OCI-LY7 (cell line): ENCODE data around the gene NWD2. TPM values are rescaled to one million over a fixed set of nuclear protein-coding genes. Genes with fewer than 3 reads are reported as not detected.
"Not testable (repeated sequence)": the region's sequence is repeated elsewhere in the genome, so short reads cannot be mapped to it uniquely, and the experiment has no call there.

Experiments used
- Bru-seq: library from RNA; stranded (reverse); fragments of 400-500 nt; gene quantifications from one replicate; lab custom pipeline; 2021; lab: Mats Ljungman, UMichigan
- BruChase-seq, 2 experiments: library from RNA; stranded (reverse); fragments of 400-500 nt; gene quantifications; one replicate each; lab custom pipeline; 2021; lab: Mats Ljungman, UMichigan
- BruUV-seq: library from RNA; stranded (reverse); fragments of 400-500 nt; replicated peaks from 2 replicates; lab custom pipeline; 2021; lab: Mats Ljungman, UMichigan
- CTCF ChIA-PET: fragments of 300-600 bp; sonication (Branson Sonifier 250); formaldehyde crosslinking; loops from one replicate; lab custom pipeline; 2022; ENCODE audit warnings: antibody characterized with exemption; ENCODE audit not compliant: unreplicated experiment; lab: Charles Lee
- POLR2A ChIA-PET: fragments of 300-600 bp; sonication (Branson Sonifier 250); formaldehyde crosslinking; loops from one replicate; lab custom pipeline; 2022; ENCODE audit warnings: antibody characterized with exemption; lab: Charles Lee
- DNase-seq: peaks from one replicate; pipeline ENCODE4 v3.0.0-alpha.2; 2015; ENCODE audit warnings: low spot score
- H2AFZ ChIP-seq: fragments of 200-600 bp; sonication (generic), shearing (Covaris generic); 2 replicates; pipeline ENCODE4 v1.6.1; 2014; ENCODE audit warnings: mild to moderate bottlenecking, antibody characterized with exemption, low read length, moderate library complexity
- H3K27ac ChIP-seq: fragments of 200-600 bp; sonication (generic); 2 replicates; pipeline ENCODE4 v1.5.1; 2014; ENCODE audit warnings: mixed run types, low read depth, mild to moderate bottlenecking, moderate library complexity, low read length, inconsistent platforms; ENCODE audit not compliant: poor library complexity, severe bottlenecking
- H3K36me3 ChIP-seq: fragments of 200-600 bp; sonication (generic); 2 replicates; pipeline ENCODE4 v1.6.1; 2014; ENCODE audit warnings: mild to moderate bottlenecking, antibody characterized with exemption, low read length, moderate library complexity, mixed read lengths; ENCODE audit not compliant: insufficient read depth
- H3K4me1 ChIP-seq: fragments of 200-600 bp; sonication (generic); 2 replicates; pipeline ENCODE4 v1.5.1; 2014; ENCODE audit warnings: mild to moderate bottlenecking, low read length; ENCODE audit not compliant: insufficient read depth, poor library complexity, severe bottlenecking
- H3K4me2 ChIP-seq: fragments of 200-600 bp; sonication (generic); 2 replicates; pipeline ENCODE4 v1.6.1; 2014; ENCODE audit warnings: mild to moderate bottlenecking, low read length
- H3K4me3 ChIP-seq: fragments of 200-600 bp; sonication (generic); 2 replicates; pipeline ENCODE4 v1.5.1; 2014; ENCODE audit warnings: mild to moderate bottlenecking, low read depth, low read length; ENCODE audit not compliant: poor library complexity, severe bottlenecking
- H3K79me2 ChIP-seq: fragments of 200-600 bp; sonication (generic); 2 replicates; pipeline ENCODE4 v1.6.1; 2016; ENCODE audit warnings: low read depth, mild to moderate bottlenecking, low read length, moderate library complexity, mixed read lengths; ENCODE audit not compliant: insufficient read depth
- H3K9me2 ChIP-seq: fragments of 200-600 bp; sonication (generic); 2 replicates; pipeline ENCODE4 v1.6.1; 2016; ENCODE audit warnings: mild to moderate bottlenecking, low read length, mixed read lengths; ENCODE audit not compliant: insufficient read depth
- H3K9me3 ChIP-seq: fragments of 200-600 bp; sonication (generic); 2 replicates; pipeline ENCODE4 v1.6.1; 2014; ENCODE audit warnings: mild to moderate bottlenecking, mixed run types, low read length, mixed read lengths
- H4K20me1 ChIP-seq: fragments of 200-600 bp; sonication (generic); 2 replicates; pipeline ENCODE4 v1.6.1; 2014; ENCODE audit warnings: mild to moderate bottlenecking, antibody characterized with exemption, low read length, moderate library complexity, mixed read lengths; ENCODE audit not compliant: insufficient read depth
- CTCF ChIP-seq: fragments of 200-600 bp; sonication (generic); conservative IDR thresholded peaks from 2 replicates; pipeline ENCODE4 v1.5.1; 2014; ENCODE audit warnings: mild to moderate bottlenecking, antibody characterized with exemption, low read length, moderate library complexity, mixed read lengths
- EZH2phosphoT487 ChIP-seq: fragments of 200-600 bp; sonication (generic); IDR thresholded peaks from 2 replicates; pipeline ENCODE4 v1.6.1; 2018; ENCODE audit warnings: low read depth, borderline replicate concordance, mild to moderate bottlenecking, mixed run types, antibody characterized with exemption, low read length, moderate library complexity, mixed read lengths
- intact Hi-C: fragments of 100-400 bp; cut with micrococcal nuclease; formaldehyde crosslinking; loops from one replicate; pipeline ENCODE4 v1.10.0; 2022; ENCODE audit not compliant: unreplicated experiment
- long read RNA-seq: library from polyadenylated mRNA; stranded (forward); transcript quantifications from one replicate; pipeline ENCODE4 v2.0.0, GENCODE V29; 2022
- total RNA-seq, 2 experiments: library from RNA; depleted of rRNA in 1 of 2; stranded (reverse); fragments of >200 nt in 1 of 2; shearing (Covaris generic) in 1 of 2; gene quantifications; 2 replicates each; pipeline ENCODE4 v1.2.3, GENCODE V29; 2014 to 2022

Gene NWD2
- total RNA-seq (2014; rRNA removed; shearing (Covaris generic)): not detected in 2 replicates
- not detected in 2 replicates for total RNA-seq (2022)
- Bru-seq, nascent RNA: percentile 1 among the genes with signal in this experiment
- BruChase-seq, experiment 1, labeled RNA remaining after a 6-hour chase: percentile 1 among the genes with signal in this experiment
- percentile 0 among the genes with signal in this experiment for BruChase-seq, experiment 2, labeled RNA remaining after a 2-hour chase
- long read RNA-seq: 0 reads

- BruUV-seq: no TSS peak
- H3K4me3 ChIP-seq: no peak within 1 kb of the TSS
- no peaks in the 10 kb centered on the region for H4K20me1 ChIP-seq
- H3K9me3 ChIP-seq: no peaks in the 10 kb centered on the region
- POLR2A ChIA-PET: interaction anchor here (1.0 kb wide), 1 partner anchor 224 kb away, joined by 3 read pairs; no protein-coding TSS in a partner anchor
- no peak within 1 kb of the TSS for H2AFZ ChIP-seq
- DNase-seq: no peak
- no peak within 1 kb of the TSS for H3K27ac ChIP-seq
- no peaks in the 10 kb centered on the region for H3K9me2 ChIP-seq
- CTCF ChIA-PET: no interaction called here
- H3K4me2 ChIP-seq: no peak within 1 kb of the TSS
- no peaks in the 10 kb centered on the region for H3K36me3 ChIP-seq
- H3K79me2 ChIP-seq: no peaks in the 10 kb centered on the region
- no peaks in the 10 kb centered on the region for H3K4me1 ChIP-seq
- TF ChIP-seq CTCF (no peak), EZH2phosphoT487 (no peak)
- intact Hi-C loops: no loop called here
Measured at GRCh38 chr4:37244583-37245390, at the start of gene NWD2. TSS of gene NWD2 (plus strand) at chr4:37244743. CDS start at chr4:37245068, 325 bp downstream.

GRCh38 chr4:37197899-37198298 lies 46.6 kb upstream of the NWD2 start:
- Histone ChIP-seq H3K9me3 (no peaks in the 10 kb centered on the region), H3K36me3 (no peaks in the 10 kb centered on the region), H2AFZ (no peak overlapping the region), H4K20me1 (no peaks in the 10 kb centered on the region), H3K79me2 (no peaks in the 10 kb centered on the region), H3K4me2 (no peak overlapping the region), H3K9me2 (no peaks in the 10 kb centered on the region), H3K4me3 (no peak overlapping the region), H3K27ac (no peak overlapping the region), H3K4me1 (no peaks in the 10 kb centered on the region)
- no TSS peak for BruUV-seq
- intact Hi-C loops: no loop called here
- DNase-seq: no peak
- CTCF ChIA-PET: interaction anchor here (0.6 kb wide), 1 partner anchor 32 kb away, joined by 3 read pairs; no protein-coding TSS in a partner anchor
- TF ChIP-seq EZH2phosphoT487: no peak
- no peak for TF ChIP-seq CTCF
- POLR2A ChIA-PET: no interaction called here

GRCh38 chr4:37204740-37205139 lies 39.8 kb upstream of the NWD2 start:
- H3K4me2 ChIP-seq, BruUV-seq, H3K9me3 ChIP-seq, H4K20me1 ChIP-seq, H3K9me2 ChIP-seq, DNase-seq, intact Hi-C loops, H3K36me3 ChIP-seq, H3K27ac ChIP-seq, CTCF ChIA-PET, H3K4me3 ChIP-seq, H3K79me2 ChIP-seq, POLR2A ChIA-PET, H3K4me1 ChIP-seq, H2AFZ ChIP-seq: not testable (repeated sequence)
